Memory B cell (primary cell): ENCODE data around the gene TRIM65.

Experiments
- ATAC-seq: fragments of 150-1000 bp; cut with Tn5 transposase; 2 replicates; pipeline ENCODE4 v1.10.0; 2021; ENCODE audit warnings: low read depth, mild to moderate bottlenecking, moderate library complexity
- DNase-seq, 2 donors: peaks; one replicate each; pipeline ENCODE4 v3.0.0; 2022; ENCODE audit warnings: low spot score in 2 of 2
- H3K27ac Mint-ChIP-seq: one replicate; pipeline ENCODE4 v1.8.0; 2022; ENCODE audit warnings: mild to moderate bottlenecking, moderate library complexity, mixed read lengths
- H3K27me3 Mint-ChIP-seq: one replicate; pipeline ENCODE4 v1.8.0; 2022; ENCODE audit warnings: mixed read lengths
- H3K36me3 Mint-ChIP-seq: one replicate; pipeline ENCODE4 v1.8.0; 2022; ENCODE audit warnings: mild to moderate bottlenecking, mixed read lengths
- H3K4me1 Mint-ChIP-seq: one replicate; pipeline ENCODE4 v1.8.0; 2022; ENCODE audit warnings: mixed read lengths
- H3K4me3 Mint-ChIP-seq: one replicate; pipeline ENCODE4 v1.8.0; 2022; ENCODE audit warnings: mild to moderate bottlenecking, moderate library complexity, mixed read lengths
- H3K9me3 Mint-ChIP-seq: one replicate; pipeline ENCODE4 v1.8.0; 2022; ENCODE audit warnings: mixed read lengths

TRIM65 gene

GRCh38 chr17:75849724-75850123, 47.0 kb downstream of the TRIM65 start:
- no peak for ATAC-seq
- no peak for DNase-seq
- Mint-ChIP-seq H3K4me1 (peaks cover 16% of the 10 kb centered on the region), H3K27me3 (no peaks in the 10 kb centered on the region), H3K36me3 (peaks cover 19% of the 10 kb centered on the region), H3K4me3 (no peak overlapping the region), H3K27ac (no peak overlapping the region), H3K9me3 (no peaks in the 10 kb centered on the region)

DNA sequence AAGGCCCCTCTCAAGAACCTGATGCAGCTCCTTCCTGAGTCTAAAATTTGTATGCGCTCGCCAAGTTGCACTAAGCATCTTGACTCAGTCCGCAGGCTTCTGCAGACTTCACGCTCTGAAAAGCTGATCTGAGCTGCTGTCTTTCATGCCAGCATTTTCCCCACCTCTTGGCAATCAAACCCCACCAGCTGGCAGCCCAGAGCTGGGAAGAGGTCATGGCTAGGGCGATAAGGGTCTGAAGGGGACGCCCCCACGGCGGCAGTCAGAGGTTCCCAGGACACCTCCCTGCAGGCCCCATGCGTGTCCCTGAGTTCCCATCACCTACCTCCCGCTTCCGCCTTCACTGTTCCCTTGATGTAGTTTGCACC, 47.5 kb downstream of the TRIM65 start:
- no peak for DNase-seq
- no peak for ATAC-seq
- Mint-ChIP-seq H3K4me3 (no peak overlapping the region), H3K4me1 (peaks cover 16% of the 10 kb centered on the region), H3K27ac (no peak overlapping the region), H3K9me3 (no peaks in the 10 kb centered on the region), H3K36me3 (peaks cover 19% of the 10 kb centered on the region), H3K27me3 (no peaks in the 10 kb centered on the region)

DNA sequence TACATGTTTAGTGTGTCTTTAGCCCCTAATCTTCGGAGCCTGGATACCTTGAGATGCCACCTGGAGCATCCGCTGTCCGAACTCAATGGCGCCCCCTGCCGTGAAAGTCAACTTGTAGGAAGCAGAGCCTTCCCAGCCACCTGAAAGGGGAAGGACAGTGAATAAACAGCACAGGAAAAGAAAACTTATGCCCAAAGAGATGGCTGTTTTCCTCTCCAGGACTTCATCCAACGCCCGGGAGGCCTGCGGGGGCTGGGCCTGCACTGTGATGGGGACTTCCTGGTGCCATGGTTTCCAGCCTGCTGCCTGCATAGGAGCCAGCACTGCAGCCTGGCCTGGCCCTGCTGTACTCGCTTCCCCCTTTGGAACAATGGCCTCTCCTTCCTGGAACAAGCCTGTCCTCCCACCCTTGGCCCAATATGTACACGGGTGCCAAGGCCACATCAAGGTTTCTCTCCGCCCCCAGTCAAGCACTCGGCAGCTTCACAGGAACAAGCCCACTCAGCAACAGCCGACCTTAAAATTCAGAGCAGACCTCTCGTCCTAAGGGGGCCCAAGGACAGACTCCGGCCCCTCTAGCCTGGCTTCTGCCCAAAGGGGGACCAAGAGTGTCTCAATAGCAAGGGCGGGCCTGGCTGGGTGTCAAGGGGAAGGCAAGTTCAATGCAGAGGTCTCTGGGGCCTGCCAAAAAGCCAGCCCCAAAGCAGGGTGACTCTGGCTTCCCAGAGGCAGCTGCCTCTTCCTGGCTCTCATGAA, 48.0 kb downstream of the TRIM65 start:
- Mint-ChIP-seq H3K9me3 (no peaks in the 10 kb centered on the region), H3K27me3 (no peaks in the 10 kb centered on the region), H3K4me1 (peaks cover 15% of the 10 kb centered on the region), H3K4me3 (no peak overlapping the region), H3K36me3 (peaks cover 19% of the 10 kb centered on the region), H3K27ac (no peak overlapping the region)
- ATAC-seq (peak; percentile 29), DNase-seq (peak; percentile 76 to 79)

DNA sequence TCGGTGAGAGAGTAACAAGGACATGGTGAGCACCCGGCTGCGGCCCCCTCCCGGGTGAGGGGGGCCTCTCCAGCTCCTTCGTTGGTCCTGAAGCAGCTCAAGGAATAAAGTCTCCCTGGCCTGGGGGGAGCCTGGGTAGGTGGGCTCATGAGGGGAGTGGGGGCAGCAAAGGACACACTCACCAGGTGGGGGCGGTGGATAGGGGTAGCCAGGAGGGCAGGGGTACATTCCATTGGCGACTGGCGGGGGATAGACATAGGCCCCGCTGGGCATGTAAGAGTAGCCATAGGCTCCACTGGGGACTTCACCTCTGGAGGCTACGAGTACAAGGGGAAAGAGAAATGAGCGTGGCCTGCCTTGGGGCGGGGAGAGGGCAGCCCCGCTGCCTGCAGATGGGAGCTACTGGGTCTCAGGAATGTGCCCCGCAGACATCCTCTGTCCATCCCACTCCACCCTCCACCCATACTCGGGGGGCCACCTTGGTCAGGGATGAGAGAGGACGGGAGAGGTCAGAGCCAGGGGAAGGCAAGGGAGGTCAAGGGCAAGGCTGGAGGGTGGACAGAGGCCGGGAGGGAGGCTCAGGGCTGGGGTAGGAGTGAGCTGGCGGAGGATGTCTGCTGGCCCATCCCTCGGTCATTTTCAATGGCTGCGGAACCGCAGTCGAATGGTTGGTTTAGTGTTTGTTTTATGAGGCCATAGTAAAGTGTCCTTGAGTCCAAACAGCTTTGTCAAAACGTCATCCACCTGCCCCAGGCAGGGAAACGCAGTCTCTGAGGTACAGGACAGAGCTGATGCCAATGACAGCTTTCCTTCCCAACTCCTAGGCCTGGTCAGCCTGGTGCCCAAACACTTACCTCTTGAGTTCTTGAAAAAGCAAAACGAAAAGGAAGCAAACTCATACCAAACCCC, 48.9 kb downstream of the TRIM65 start:
- Mint-ChIP-seq H3K4me1 (peaks cover 17% of the 10 kb centered on the region), H3K36me3 (peaks cover 19% of the 10 kb centered on the region), H3K9me3 (no peaks in the 10 kb centered on the region), H3K4me3 (no peak overlapping the region), H3K27me3 (no peaks in the 10 kb centered on the region), H3K27ac (no peak overlapping the region)
- ATAC-seq, result no peak
- DNase-seq, result no peak

GRCh38 chr17:75846692-75847613, 49.8 kb downstream of the TRIM65 start:
- no peak overlapping the region for H3K27ac Mint-ChIP-seq
- H3K4me1 Mint-ChIP-seq, result peaks cover 20% of the 10 kb centered on the region
- DNase-seq (no peak), ATAC-seq (no peak)
- no peaks in the 10 kb centered on the region for H3K27me3 Mint-ChIP-seq
- peaks cover 21% of the 10 kb centered on the region for H3K36me3 Mint-ChIP-seq
- H3K4me3 Mint-ChIP-seq, result no peak overlapping the region
- H3K9me3 Mint-ChIP-seq, result no peaks in the 10 kb centered on the region

DNA sequence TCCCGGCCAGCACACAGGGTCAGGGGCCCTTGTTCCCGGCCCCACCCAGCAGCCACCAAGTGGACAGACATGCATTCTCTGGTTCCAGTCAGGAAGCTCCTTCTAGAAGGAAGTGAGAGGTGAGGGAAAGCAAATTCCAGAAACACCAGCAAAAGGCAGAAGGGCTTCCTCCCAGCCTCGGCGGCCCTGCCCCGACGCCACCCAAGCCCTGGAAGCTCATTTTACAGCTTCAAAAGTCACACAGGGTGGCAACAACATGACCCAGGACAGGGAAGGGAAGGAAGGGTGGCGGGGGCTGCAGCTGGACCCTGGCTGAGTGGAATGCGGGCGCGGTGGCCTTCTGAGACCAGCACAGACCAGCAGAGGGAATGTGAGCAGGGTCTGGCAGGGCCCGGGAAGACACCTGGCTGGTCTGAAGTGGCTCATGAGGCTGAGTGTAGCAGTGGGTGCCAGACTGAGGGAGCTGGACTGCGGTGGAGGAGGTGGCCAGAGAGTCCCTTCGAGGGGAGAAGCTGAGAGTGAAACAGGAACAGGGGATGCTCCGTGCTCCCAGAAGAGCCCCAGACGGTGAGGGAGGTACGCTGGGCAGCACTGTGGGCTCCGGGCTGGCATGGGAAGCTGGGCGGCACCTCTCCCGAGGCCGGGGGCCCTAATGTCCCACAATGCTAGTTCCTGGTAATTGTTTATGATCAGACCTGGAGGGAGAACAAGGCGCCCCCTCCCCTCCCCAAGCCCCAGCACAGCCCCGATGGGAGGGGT, 50.6 kb downstream of the TRIM65 start:
- Mint-ChIP-seq H3K9me3 (no peaks in the 10 kb centered on the region), H3K27ac (peak overlapping the region; percentile 80), H3K4me1 (peaks cover 20% of the 10 kb centered on the region), H3K27me3 (no peaks in the 10 kb centered on the region), H3K4me3 (no peak overlapping the region), H3K36me3 (peaks cover 21% of the 10 kb centered on the region)
- DNase-seq (no peak), ATAC-seq (no peak)

DNA sequence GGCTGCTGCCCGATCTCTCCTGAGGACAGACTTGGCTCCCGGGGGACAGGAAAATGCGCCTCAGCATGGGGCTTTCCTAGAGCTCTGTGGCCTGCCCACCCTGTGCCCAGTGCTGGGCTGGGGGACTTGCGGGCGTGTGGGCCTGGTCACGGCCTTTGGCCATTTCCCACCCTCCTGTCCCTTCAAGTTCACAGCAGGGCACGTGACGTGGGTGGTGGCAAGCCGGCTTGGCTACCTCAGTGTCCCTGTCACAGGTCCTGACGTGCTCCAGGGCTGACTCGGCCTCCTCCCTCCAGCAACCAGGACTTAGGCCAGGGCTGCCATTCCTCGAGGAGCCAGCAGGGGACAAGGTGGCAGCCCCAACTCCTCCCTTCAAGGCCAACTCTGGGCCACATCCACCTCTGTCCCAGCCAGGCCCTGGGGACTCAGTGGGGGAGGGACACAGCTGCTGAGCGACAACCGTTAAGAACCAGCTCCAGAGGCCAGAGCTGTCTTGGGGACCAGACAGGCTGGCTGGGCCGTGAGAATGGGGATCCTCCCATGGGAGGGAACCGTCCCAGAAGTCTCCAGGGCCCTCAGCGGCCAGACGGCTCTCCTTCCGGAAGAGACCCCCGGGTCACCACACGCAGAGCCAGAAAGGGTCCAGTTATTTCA, 51.6 kb downstream of the TRIM65 start:
- Mint-ChIP-seq H3K9me3 (no peaks in the 10 kb centered on the region), H3K4me1 (peaks cover 20% of the 10 kb centered on the region), H3K27me3 (no peaks in the 10 kb centered on the region), H3K36me3 (peaks cover 21% of the 10 kb centered on the region), H3K27ac (peak overlapping the region; percentile 80), H3K4me3 (peak overlapping the region; percentile 69)
- ATAC-seq (peak; percentile 83), DNase-seq (peak; percentile 75)

DNA sequence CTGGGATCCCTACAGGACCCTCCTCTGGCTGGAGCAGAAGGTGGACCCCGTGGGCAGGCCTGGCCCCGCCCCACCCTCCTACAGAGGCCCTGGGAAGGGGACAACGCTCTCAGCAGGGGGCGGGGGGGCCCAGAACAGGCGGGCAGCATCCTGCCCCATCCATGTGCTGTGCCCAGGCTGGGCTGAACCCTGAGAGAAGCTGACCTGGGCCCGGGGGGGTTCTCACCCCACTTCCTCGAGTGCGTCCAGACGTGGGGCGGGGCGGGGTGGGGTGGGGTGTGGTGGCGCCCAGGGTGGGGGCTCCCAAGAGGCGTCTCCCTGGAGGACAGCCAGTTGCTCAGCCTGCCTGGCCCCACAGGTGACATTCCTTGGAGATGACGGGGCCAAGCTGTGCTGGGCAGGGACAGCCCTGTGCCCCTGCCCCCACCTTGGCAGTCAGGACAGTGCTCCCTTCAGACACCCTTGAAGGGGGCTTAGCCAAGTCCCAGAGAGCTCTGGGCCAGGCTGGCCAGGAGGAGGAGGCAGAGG, 52.2 kb downstream of the TRIM65 start:
- Mint-ChIP-seq H3K27ac (peak overlapping the region; percentile 89), H3K27me3 (no peaks in the 10 kb centered on the region), H3K4me1 (peaks cover 20% of the 10 kb centered on the region), H3K4me3 (peak overlapping the region; percentile 94), H3K36me3 (peaks cover 19% of the 10 kb centered on the region), H3K9me3 (no peaks in the 10 kb centered on the region)
- DNase-seq (no peak), ATAC-seq (peak; percentile 7)

GRCh38 chr17:75843577-75844529, 52.9 kb downstream of the TRIM65 start, which contains the start of gene UNC13D:
TSS of gene UNC13D (minus strand) at chr17:75844404. CDS start at chr17:75844337, 67 bp downstream.
- peaks cover 20% of the 10 kb centered on the region for H3K4me1 Mint-ChIP-seq
- peaks cover 16% of the 10 kb centered on the region for H3K36me3 Mint-ChIP-seq
- H3K9me3 Mint-ChIP-seq, result no peaks in the 10 kb centered on the region
- peak within 1 kb of the TSS; percentile 89 for H3K27ac Mint-ChIP-seq
- DNase-seq, result peak; percentile 25 to 50
- H3K27me3 Mint-ChIP-seq, result no peaks in the 10 kb centered on the region
- peak; percentile 45 for ATAC-seq
- H3K4me3 Mint-ChIP-seq, result peak within 1 kb of the TSS; percentile 94

DNA sequence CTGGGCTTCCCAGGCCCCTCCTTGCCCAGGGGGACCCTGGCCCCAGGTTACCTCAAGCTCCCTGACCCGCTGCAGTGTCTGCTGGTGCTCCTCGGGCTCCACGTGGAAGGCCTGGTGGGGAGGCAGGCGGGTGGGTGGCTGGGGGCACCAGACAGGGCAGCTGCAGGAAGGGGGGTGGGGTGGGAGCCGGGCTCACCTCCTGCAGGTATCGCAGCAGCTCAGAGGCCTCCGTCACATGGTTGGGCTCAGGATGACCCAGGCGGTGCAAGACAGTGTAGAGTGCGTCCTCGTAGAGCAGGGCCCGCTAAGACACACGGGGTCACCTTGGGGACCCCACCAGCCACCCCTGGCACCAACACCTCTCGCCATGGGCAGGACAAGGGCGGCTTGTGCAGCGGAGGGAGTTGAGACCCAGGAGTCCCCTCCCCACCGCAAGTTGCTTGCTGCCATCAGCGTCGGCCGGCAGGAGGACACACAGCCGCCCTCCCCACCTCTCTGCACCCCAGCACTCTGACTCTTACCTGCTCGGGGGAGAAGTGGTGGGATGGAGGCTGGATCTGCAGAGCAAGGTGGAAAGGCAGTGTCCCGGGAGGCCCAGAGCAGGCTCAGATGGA, 53.7 kb downstream of the TRIM65 start:
- H3K4me1 Mint-ChIP-seq, result peaks cover 15% of the 10 kb centered on the region
- peaks cover 14% of the 10 kb centered on the region for H3K36me3 Mint-ChIP-seq
- ATAC-seq, result no peak
- H3K4me3 Mint-ChIP-seq, result peak overlapping the region; percentile 94
- no peaks in the 10 kb centered on the region for H3K9me3 Mint-ChIP-seq
- no peak for DNase-seq
- peak overlapping the region; percentile 89 for H3K27ac Mint-ChIP-seq
- H3K27me3 Mint-ChIP-seq, result no peaks in the 10 kb centered on the region

GRCh38 chr17:75842411-75842810, 54.3 kb downstream of the TRIM65 start:
- Mint-ChIP-seq H3K4me3 (peak overlapping the region; percentile 32), H3K27me3 (no peaks in the 10 kb centered on the region), H3K9me3 (no peaks in the 10 kb centered on the region), H3K27ac (no peak overlapping the region), H3K36me3 (peaks cover 12% of the 10 kb centered on the region), H3K4me1 (peaks cover 13% of the 10 kb centered on the region)
- ATAC-seq, result no peak
- no peak for DNase-seq
